Keratinocyte (primary cell): ENCODE data around the gene USP14. TPM values are rescaled to one million over a fixed set of nuclear protein-coding genes. Genes with fewer than 3 reads are reported as not detected.
"Not testable (repeated sequence)": the region's sequence is repeated elsewhere in the genome, so short reads cannot be mapped to it uniquely, and the experiment has no call there.

Experiments
- DNase-seq: peaks from one replicate; pipeline ENCODE4 v3.0.0-alpha.2; 2011; ENCODE audit warnings: low read depth, missing footprints, low spot score
- FAIRE-seq: peaks from 2 replicates; lab custom pipeline; 2011; peaks lifted over from hg19 to GRCh38; lab: Jason Lieb, UNC
- H2AFZ ChIP-seq: 2 replicates; pipeline ENCODE4 v1.6.0; 2012; ENCODE audit warnings: low read length, control low read depth, inconsistent platforms; ENCODE audit not compliant: control insufficient read depth
- H3K27ac ChIP-seq: 2 replicates; pipeline ENCODE4 v1.5.1; 2011; ENCODE audit warnings: low read length; ENCODE audit not compliant: control insufficient read depth, insufficient read depth
- H3K27me3 ChIP-seq: 3 replicates; pipeline ENCODE4 v1.6.0; 2011; ENCODE audit warnings: low read length; ENCODE audit not compliant: control insufficient read depth, insufficient read depth; ENCODE audit errors: extremely low read depth
- H3K36me3 ChIP-seq, 2 experiments: 2 replicates in 1 of 2; 3 replicates in 1 of 2; pipeline ENCODE4 v1.5.1; 2011; ENCODE audit warnings: low read length in 2 of 2, mild to moderate bottlenecking in 1 of 2; ENCODE audit not compliant: control insufficient read depth in 2 of 2, insufficient read depth in 2 of 2; ENCODE audit errors: extremely low read depth in 1 of 2
- H3K4me1 ChIP-seq: 3 replicates; pipeline ENCODE4 v1.5.1; 2011; ENCODE audit warnings: low read length; ENCODE audit not compliant: control insufficient read depth, insufficient read depth; ENCODE audit errors: extremely low read depth
- H3K4me2 ChIP-seq: 3 replicates; pipeline ENCODE4 v1.6.0; 2011; ENCODE audit warnings: low read depth, low read length; ENCODE audit not compliant: control insufficient read depth, insufficient read depth; ENCODE audit errors: extremely low read depth
- H3K4me3 ChIP-seq, 3 experiments: fragments of 200-600 bp in 1 of 3; sonication (generic) in 1 of 3; 2 replicates in 2 of 3; 3 replicates in 1 of 3; pipeline ENCODE4 v1.5.1; 2011 to 2016; ENCODE audit warnings: low read length in 3 of 3, mild to moderate bottlenecking in 3 of 3, control low read depth in 2 of 3, inconsistent platforms in 1 of 3, low read depth in 1 of 3, mixed read lengths in 1 of 3, mixed run types in 1 of 3, moderate library complexity in 1 of 3; ENCODE audit not compliant: control insufficient read depth in 2 of 3, insufficient read depth in 2 of 3; ENCODE audit errors: extremely low read depth in 1 of 3
- H3K79me2 ChIP-seq: 2 replicates; pipeline ENCODE4 v1.6.0; 2012; ENCODE audit warnings: low read length; ENCODE audit not compliant: control insufficient read depth, insufficient read depth
- H3K9ac ChIP-seq: 3 replicates; pipeline ENCODE4 v1.6.0; 2011; ENCODE audit warnings: low read length; ENCODE audit not compliant: control insufficient read depth, insufficient read depth; ENCODE audit errors: extremely low read depth
- H3K9me1 ChIP-seq: 3 replicates; pipeline ENCODE4 v1.6.0; 2011; ENCODE audit warnings: low read length; ENCODE audit not compliant: control insufficient read depth, insufficient read depth; ENCODE audit errors: extremely low read depth
- H3K9me3 ChIP-seq: 2 replicates; pipeline ENCODE4 v1.5.1; 2012; ENCODE audit warnings: low read depth, low read length; ENCODE audit not compliant: control insufficient read depth
- H4K20me1 ChIP-seq: 3 replicates; pipeline ENCODE4 v1.6.0; 2011; ENCODE audit warnings: low read length; ENCODE audit not compliant: control insufficient read depth, insufficient read depth; ENCODE audit errors: extremely low read depth
- CTCF ChIP-seq, 3 experiments: IDR thresholded peaks in 1 of 3; conservative IDR thresholded peaks in 1 of 3; optimal IDR thresholded peaks in 1 of 3; 2 replicates in 2 of 3; 3 replicates in 1 of 3; pipeline versions ENCODE3 to v1.5.1; 2011; ENCODE audit warnings: low read length in 3 of 3, mild to moderate bottlenecking in 3 of 3, moderate library complexity in 2 of 3, control low read depth in 1 of 3, inconsistent platforms in 1 of 3; ENCODE audit not compliant: insufficient read depth in 2 of 3; ENCODE audit errors: extremely low read depth in 1 of 3
- EZH2 ChIP-seq: IDR thresholded peaks from one replicate; pipeline ENCODE4 v1.6.1; 2012; ENCODE audit warnings: inconsistent platforms, mild to moderate bottlenecking, low read length, moderate library complexity
- dilution Hi-C: fragments of 300-500 bp; cut with MboI; formaldehyde crosslinking; loops from one replicate; pipeline ENCODE4 v1.7.0; 2020; ENCODE audit warnings: low sequenced_read_pairs; ENCODE audit not compliant: extremely low pct_ligation_motif_present
- polyA plus RNA-seq, 5 experiments: library from polyadenylated mRNA; depleted of rRNA in 3 of 5; stranded (reverse) in 3 of 5; stranded (forward) in 1 of 5; unstranded in 1 of 5; fragments of >200 nt; gene quantifications; 1 replicate in 1 of 5; 2 replicates in 3 of 5; 3 replicates in 1 of 5; pipeline versions ENCODE4 v1.2.1 to v1.2.3, GENCODE V29; 2011 to 2012; ENCODE audit warnings: missing spikeins in 2 of 5, low read depth in 1 of 5, low replicate concordance in 1 of 5

Gene USP14
- polyA plus RNA-seq, 1 donor (not counting 4 experiments of a cell fraction or from before 2014, with no cell fraction given) = 62.5 TPM

- Histone ChIP-seq H4K20me1 (no peaks in the 10 kb centered on the region), H3K27me3 (no peaks in the 10 kb centered on the region), H3K36me3 (no peaks in the 10 kb centered on the region), H3K4me1 (no peaks in the 10 kb centered on the region), H3K27ac (no peak overlapping the region), H3K9me3 (no peaks in the 10 kb centered on the region), H3K79me2 (no peaks in the 10 kb centered on the region), H3K9me1 (no peaks in the 10 kb centered on the region), H3K9ac (no peak overlapping the region), H2AFZ (no peak overlapping the region), H3K4me3 (no peak overlapping the region), H3K4me2 (no peak overlapping the region)
- FAIRE-seq = no peak
- TF ChIP-seq CTCF (optimal IDR thresholded peaks at IDR 0.05 in 1 of 3, IDR thresholded peaks at IDR 0.05 in 1 of 3, conservative IDR thresholded peaks at IDR 0.05 in 1 of 3; ENCODE audit: extremely low read depth in 1 of 3, insufficient read depth in 2 of 3, low read length in 3 of 3) (no peak), EZH2 (no peak)
- DNase-seq = no peak
- dilution Hi-C loops = no loop called here
Observed at GRCh38 chr18:140670-141266, 17.6 kb upstream of the USP14 start.

GRCh38 chr18:142624-143296 is 15.6 kb upstream of the USP14 start:
- H3K4me2 ChIP-seq, H3K4me1 ChIP-seq, H3K27me3 ChIP-seq, DNase-seq, H3K27ac ChIP-seq, H3K79me2 ChIP-seq, H3K9ac ChIP-seq, H2AFZ ChIP-seq, H4K20me1 ChIP-seq, H3K36me3 ChIP-seq, H3K4me3 ChIP-seq, H3K9me3 ChIP-seq, FAIRE-seq, dilution Hi-C loops, H3K9me1 ChIP-seq: not testable (repeated sequence)
